Gastroesophageal sphincter (tissue), 4 donors: Measurements from ENCODE around the gene C11orf16. TPM values are rescaled to one million over a fixed set of nuclear protein-coding genes. Genes with fewer than 3 reads are reported as not detected.

Source experiments
- ATAC-seq: fragments of 150-250 bp; one replicate; pipeline ENCODE4 v1.9.1; 2016; ENCODE audit warnings: mild to moderate bottlenecking, moderate library complexity
- H3K27ac ChIP-seq, 4 donors: fragments of 200-600 bp; sonication (generic) in 3 of 4; 1 replicate in 3 of 4; 2 replicates in 1 of 4; pipeline ENCODE4 v1.5.1; 2016 to 2019
- H3K27me3 ChIP-seq: fragments of 200-600 bp; sonication (generic); one replicate; pipeline ENCODE4 v1.5.1; 2019
- H3K36me3 ChIP-seq, 2 donors: fragments of 200-600 bp; sonication (generic); one replicate each; pipeline ENCODE4 v1.5.1; 2019; ENCODE audit warnings: control low read depth in 1 of 2
- H3K4me1 ChIP-seq, 3 donors: fragments of 200-600 bp; sonication (generic); 1 replicate in 2 of 3; 2 replicates in 1 of 3; pipeline ENCODE4 v1.5.1; 2016 to 2019; ENCODE audit warnings: control low read depth in 2 of 3
- H3K4me3 ChIP-seq, 2 donors: fragments of 200-600 bp; sonication (generic); one replicate each; pipeline ENCODE4 v1.5.1; 2019; ENCODE audit warnings: mild to moderate bottlenecking in 1 of 2, moderate library complexity in 1 of 2
- H3K9me3 ChIP-seq, 3 donors: fragments of 200-600 bp; sonication (generic); one replicate each; pipeline ENCODE4 v1.5.1; 2017 to 2019; ENCODE audit warnings: control low read depth in 2 of 3
- EP300 ChIP-seq: sonication (generic); formaldehyde crosslinking; IDR thresholded peaks from one replicate; pipeline ENCODE4 v1.6.1; 2017; ENCODE audit warnings: antibody characterized with exemption, mild to moderate bottlenecking
- POLR2A ChIP-seq, 2 donors: fragments of 450-650 bp; IDR thresholded peaks; one replicate each; pipeline ENCODE4 v1.6.1; 2017; ENCODE audit warnings: antibody characterized with exemption in 2 of 2, mild to moderate bottlenecking in 2 of 2, moderate library complexity in 1 of 2
- POLR2AphosphoS5 ChIP-seq: sonication (generic); formaldehyde crosslinking; IDR thresholded peaks from one replicate; pipeline ENCODE4 v1.6.1; 2017; ENCODE audit warnings: antibody characterized with exemption
- WGBS, 2 donors: methylation state at CpG; one replicate each; pipeline ENCODE4 v1.1.5; 2018; ENCODE audit warnings: low coverage in 1 of 2; 5-methylcytosine and 5-hydroxymethylcytosine counted together
- total RNA-seq, 4 donors: library from RNA; depleted of rRNA; stranded (reverse); fragments of >200 nt; gene quantifications; one replicate each; pipeline ENCODE4 v1.1.0, GENCODE V29; 2016
- TF ChIP-seq, protein P1 (sequence below), 4 experiments: fragments of 200-600 bp in 2 of 4; fragments of 450-650 bp in 2 of 4; sonication (generic) in 1 of 4; IDR thresholded peaks; one replicate each; pipeline ENCODE4 v1.5.1; 2017 to 2019; ENCODE audit warnings: antibody characterized with exemption in 4 of 4, mild to moderate bottlenecking in 2 of 4, moderate library complexity in 2 of 4

The C11orf16 gene
- total RNA-seq, 4 donors from 2014 or later = not detected

DNA sequence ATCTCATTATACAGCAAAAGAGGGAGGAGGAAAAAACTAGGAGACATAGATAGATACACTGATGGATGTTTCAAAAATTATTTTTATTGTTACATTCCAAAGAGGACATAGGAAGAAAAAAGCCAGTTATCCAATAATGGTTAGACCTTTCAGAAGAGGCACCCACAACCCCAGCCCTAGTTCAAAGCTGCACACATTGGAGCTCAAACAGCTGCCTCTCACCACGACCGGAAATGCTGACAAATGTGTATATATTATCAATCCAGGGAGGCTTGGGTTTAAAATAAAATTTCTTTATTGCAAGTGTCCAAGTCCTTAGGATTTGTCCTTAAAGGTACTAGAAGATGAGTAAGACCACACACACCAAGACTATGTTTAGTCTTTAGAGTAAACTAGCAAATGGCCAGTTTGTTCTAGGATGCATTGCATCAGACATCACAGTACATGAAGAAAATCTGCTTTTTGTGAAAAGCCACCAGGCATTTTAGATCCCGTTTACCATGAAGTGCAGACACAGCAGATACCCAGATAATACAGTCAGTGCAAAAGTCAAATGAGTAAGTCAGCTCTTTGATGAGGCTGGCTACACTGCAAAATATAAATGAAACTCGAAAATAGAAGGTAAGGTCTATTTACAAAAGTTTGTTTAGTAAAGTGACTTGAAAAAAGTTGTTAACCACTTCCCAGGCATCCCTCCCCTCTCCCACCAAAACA lies 14.6 kb upstream of the C11orf16 start:
- TF ChIP-seq POLR2A (IDR thresholded peaks at IDR 0.05) (no peak), POLR2AphosphoS5 (no peak), EP300 (no peak)
- TF ChIP-seq, protein P1, sequence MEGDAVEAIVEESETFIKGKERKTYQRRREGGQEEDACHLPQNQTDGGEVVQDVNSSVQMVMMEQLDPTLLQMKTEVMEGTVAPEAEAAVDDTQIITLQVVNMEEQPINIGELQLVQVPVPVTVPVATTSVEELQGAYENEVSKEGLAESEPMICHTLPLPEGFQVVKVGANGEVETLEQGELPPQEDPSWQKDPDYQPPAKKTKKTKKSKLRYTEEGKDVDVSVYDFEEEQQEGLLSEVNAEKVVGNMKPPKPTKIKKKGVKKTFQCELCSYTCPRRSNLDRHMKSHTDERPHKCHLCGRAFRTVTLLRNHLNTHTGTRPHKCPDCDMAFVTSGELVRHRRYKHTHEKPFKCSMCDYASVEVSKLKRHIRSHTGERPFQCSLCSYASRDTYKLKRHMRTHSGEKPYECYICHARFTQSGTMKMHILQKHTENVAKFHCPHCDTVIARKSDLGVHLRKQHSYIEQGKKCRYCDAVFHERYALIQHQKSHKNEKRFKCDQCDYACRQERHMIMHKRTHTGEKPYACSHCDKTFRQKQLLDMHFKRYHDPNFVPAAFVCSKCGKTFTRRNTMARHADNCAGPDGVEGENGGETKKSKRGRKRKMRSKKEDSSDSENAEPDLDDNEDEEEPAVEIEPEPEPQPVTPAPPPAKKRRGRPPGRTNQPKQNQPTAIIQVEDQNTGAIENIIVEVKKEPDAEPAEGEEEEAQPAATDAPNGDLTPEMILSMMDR (IDR thresholded peaks at IDR 0.05) = no peak
- ATAC-seq = no peak
- WGBS, 2 donors = 57 to 66% methylated on average over 2 to 4 of the region's 4 CpGs
- Histone ChIP-seq H3K36me3 (peaks cover 0 to 57% of the 10 kb centered on the region in 2 donors), H3K27me3 (no peaks in the 10 kb centered on the region), H3K4me1 (no peaks in the 10 kb centered on the region), H3K4me3 (no peak overlapping the region), H3K27ac (no peak overlapping the region), H3K9me3 (no peaks in the 10 kb centered on the region)

GRCh38 chr11:8942518-8943066 lies 9.8 kb upstream of the C11orf16 start, which contains the start of gene ASCL3:
Gene ASCL3 (minus strand): TSS chr11:8943016. CDS start chr11:8938161, 4,855 bp downstream.
- Histone ChIP-seq H3K27ac (no peak within 1 kb of the TSS), H3K4me1 (no peaks in the 10 kb centered on the region), H3K36me3 (peaks cover 0 to 12% of the 10 kb centered on the region in 2 donors), H3K27me3 (no peaks in the 10 kb centered on the region), H3K4me3 (no peak within 1 kb of the TSS), H3K9me3 (no peaks in the 10 kb centered on the region)
- 73 to 82% methylated on average over 5 of the region's 5 CpGs for WGBS, 2 donors
- no peak for ATAC-seq
- TF ChIP-seq POLR2A (IDR thresholded peaks at IDR 0.05) = no peak
- TF ChIP-seq, protein P1 (IDR thresholded peaks at IDR 0.05) = no peak
- no peak for TF ChIP-seq EP300
- no peak for TF ChIP-seq POLR2AphosphoS5

DNA sequence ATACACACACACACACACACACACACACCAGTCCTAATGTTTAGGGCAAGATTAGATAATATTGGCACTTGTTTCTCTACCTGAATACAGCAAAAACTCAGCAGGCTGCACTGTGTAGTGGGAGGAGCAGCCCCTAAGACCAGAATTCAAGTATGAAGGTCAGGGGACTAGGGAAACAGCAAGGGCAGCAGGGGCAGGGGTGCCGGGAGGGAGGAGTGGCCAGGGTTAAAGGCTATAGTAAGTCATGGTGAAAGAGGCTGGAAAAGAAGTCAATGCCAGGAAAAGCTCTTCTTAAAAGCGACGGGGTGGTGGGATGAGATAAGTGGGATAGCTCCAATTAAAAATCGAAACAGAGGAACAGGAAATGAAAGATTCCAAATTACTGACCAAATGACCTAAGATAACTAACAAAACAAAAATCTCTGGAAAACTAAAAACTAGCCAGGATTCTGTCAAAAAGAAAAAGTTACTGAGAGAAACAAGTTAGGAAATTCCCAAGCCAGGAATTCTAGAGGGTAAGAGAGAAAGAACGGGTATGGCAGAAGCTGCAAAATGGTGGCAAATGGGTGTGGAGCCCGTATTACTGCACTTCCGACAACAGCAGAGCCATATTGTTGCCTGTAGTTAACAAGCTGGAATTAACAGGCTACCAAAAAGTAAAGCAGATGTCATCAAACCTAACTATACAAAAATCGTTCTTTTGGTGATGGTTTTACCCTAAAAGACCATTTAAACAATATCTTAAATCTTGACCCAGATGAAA lies 8.8 kb upstream of the C11orf16 start:
- TF ChIP-seq EP300 = no peak
- TF ChIP-seq, protein P1 (IDR thresholded peaks at IDR 0.05) = no peak
- H3K36me3 ChIP-seq = peaks cover 0 to 2% of the 10 kb centered on the region in 2 donors
- WGBS, 2 donors = 62 to 63% methylated on average over 6 to 8 of the region's 8 CpGs
- H3K4me3 ChIP-seq = no peak overlapping the region
- H3K27me3 ChIP-seq = no peaks in the 10 kb centered on the region
- no peaks in the 10 kb centered on the region for H3K9me3 ChIP-seq
- H3K4me1 ChIP-seq = no peaks in the 10 kb centered on the region
- ATAC-seq = no peak
- H3K27ac ChIP-seq = no peak overlapping the region

- no peak for TF ChIP-seq POLR2A (IDR thresholded peaks at IDR 0.05)
- TF ChIP-seq EP300 = no peak
- TF ChIP-seq, protein P1 (IDR thresholded peaks at IDR 0.05) = no peak
- no peak for TF ChIP-seq POLR2AphosphoS5
- no peak for ATAC-seq
- WGBS, 2 donors = 70% methylated on average over 4 of the region's 14 CpGs; no CpG with 5 or more reads in 1 of the 2 donors
Measured at GRCh38 chr11:8937659-8938058, 4.9 kb upstream of the C11orf16 start.

More at GRCh38 chr11:8937659-8938058, 4.9 kb upstream of the C11orf16 start:
- H3K36me3 ChIP-seq = no peaks in the 10 kb centered on the region
- H3K4me3 ChIP-seq = no peak overlapping the region
- no peaks in the 10 kb centered on the region for H3K4me1 ChIP-seq
- no peaks in the 10 kb centered on the region for H3K9me3 ChIP-seq
- no peaks in the 10 kb centered on the region for H3K27me3 ChIP-seq
- no peak overlapping the region for H3K27ac ChIP-seq
